ENCODE results near the gene ATIC. TPM values are rescaled to one million over a fixed set of nuclear protein-coding genes. Genes with fewer than 3 reads are reported as not detected.

ATIC gene
- total RNA-seq, 4 donors from 2014 or later, result 29.4 to 42.7 (median 38.6) TPM

- Histone ChIP-seq H3K27me3 (no peaks in the 10 kb centered on the region), H3K36me3 (peaks cover 0 to 22% (median 0%) of the 10 kb centered on the region in 3 donors), H3K4me3 (no peak overlapping the region), H3K27ac (no peak overlapping the region), H3K4me1 (no peaks in the 10 kb centered on the region), H3K9me3 (no peaks in the 10 kb centered on the region)
- TF ChIP-seq CTCF (IDR thresholded peaks at IDR 0.05) (no peak), POLR2A (IDR thresholded peaks at IDR 0.05) (no peak)
- no peak for DNase-seq
- intact Hi-C loops (cut with DNase I), result no loop called here
- 84 to 87% methylated on average over 9 of the region's 9 CpGs for WGBS, 2 donors
These were observed 43.2 kb downstream of the ATIC start for GRCh38 chr2:215354771-215355695.

GRCh38 chr2:215355801-215356200 lies 43.9 kb downstream of the ATIC start:
- intact Hi-C loops (cut with DNase I), result no loop called here
- DNase-seq, result no peak
- TF ChIP-seq CTCF (IDR thresholded peaks at IDR 0.05) (no peak), POLR2A (IDR thresholded peaks at IDR 0.05) (no peak)
- H3K27me3 ChIP-seq, result no peaks in the 10 kb centered on the region
- H3K4me3 ChIP-seq, result no peak overlapping the region
- no peak overlapping the region for H3K27ac ChIP-seq
- no peaks in the 10 kb centered on the region for H3K9me3 ChIP-seq
- no peaks in the 10 kb centered on the region for H3K4me1 ChIP-seq
- WGBS, 2 donors, result 94 to 95% methylated on average over 7 of the region's 7 CpGs
- peaks cover 0 to 21% (median 0%) of the 10 kb centered on the region in 3 donors for H3K36me3 ChIP-seq

GRCh38 chr2:215356334-215356947 lies 44.6 kb downstream of the ATIC start:
- intact Hi-C loops (cut with DNase I), result no loop called here
- H3K9me3 ChIP-seq, result no peaks in the 10 kb centered on the region
- no peak for DNase-seq
- no peaks in the 10 kb centered on the region for H3K27me3 ChIP-seq
- H3K4me1 ChIP-seq, result no peaks in the 10 kb centered on the region
- 91 to 96% methylated on average over 7 of the region's 7 CpGs for WGBS, 2 donors
- TF ChIP-seq CTCF (IDR thresholded peaks at IDR 0.05) (no peak), POLR2A (IDR thresholded peaks at IDR 0.05) (no peak)
- no peak overlapping the region for H3K27ac ChIP-seq
- no peak overlapping the region for H3K4me3 ChIP-seq
- H3K36me3 ChIP-seq, result peaks cover 0 to 23% (median 0%) of the 10 kb centered on the region in 3 donors

GRCh38 chr2:215356948-215357461 lies 45.1 kb downstream of the ATIC start:
- peaks cover 0 to 29% (median 0%) of the 10 kb centered on the region in 3 donors for H3K36me3 ChIP-seq
- no peaks in the 10 kb centered on the region for H3K27me3 ChIP-seq
- TF ChIP-seq POLR2A (IDR thresholded peaks at IDR 0.05) (no peak), CTCF (IDR thresholded peaks at IDR 0.05) (no peak)
- H3K9me3 ChIP-seq, result no peaks in the 10 kb centered on the region
- no peaks in the 10 kb centered on the region for H3K4me1 ChIP-seq
- DNase-seq, result no peak
- WGBS, 2 donors, result 83 to 88% methylated on average over 9 of the region's 9 CpGs
- H3K27ac ChIP-seq, result no peak overlapping the region
- H3K4me3 ChIP-seq, result no peak overlapping the region
- intact Hi-C loops (cut with DNase I), result no loop called here

GRCh38 chr2:215357660-215358059 lies 45.8 kb downstream of the ATIC start:
- TF ChIP-seq CTCF (IDR thresholded peaks at IDR 0.05) (no peak), POLR2A (IDR thresholded peaks at IDR 0.05) (no peak)
- H3K4me1 ChIP-seq, result no peaks in the 10 kb centered on the region
- intact Hi-C loops (cut with DNase I), result no loop called here
- no peak overlapping the region for H3K27ac ChIP-seq
- 84 to 85% methylated on average over 3 of the region's 3 CpGs for WGBS, 2 donors
- H3K4me3 ChIP-seq, result no peak overlapping the region
- H3K9me3 ChIP-seq, result no peaks in the 10 kb centered on the region
- no peaks in the 10 kb centered on the region for H3K27me3 ChIP-seq
- peaks cover 0 to 35% (median 0%) of the 10 kb centered on the region in 3 donors for H3K36me3 ChIP-seq
- DNase-seq, result no peak
